Measurements from ENCODE around the gene SHC1.

DNA sequence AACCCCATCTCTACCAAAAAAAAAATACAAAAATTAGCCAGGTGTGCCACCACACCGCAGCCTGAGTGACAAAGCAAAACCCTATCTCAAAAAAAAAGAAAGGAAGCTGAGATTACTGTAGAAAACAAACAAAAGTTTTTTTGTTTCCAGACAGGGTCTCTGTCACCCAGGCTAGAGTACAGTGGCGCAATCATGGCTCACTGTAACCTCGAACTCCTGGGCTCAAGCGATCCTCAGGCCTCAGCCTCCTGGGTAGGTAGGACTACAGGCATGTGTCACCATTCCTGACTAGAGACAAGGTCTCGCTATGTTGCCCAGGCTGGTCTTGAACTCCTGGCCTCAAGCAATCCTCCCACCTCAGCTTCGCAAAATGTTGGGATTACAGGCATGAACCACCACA is 6.2 kb downstream of the SHC1 start:
- TF ChIP-seq TAF1 (IDR thresholded peaks at IDR 0.05; ENCODE audit: borderline replicate concordance, low read depth, low read length) (no peak), POLR2AphosphoS5 (IDR thresholded peaks at IDR 0.05; ENCODE audit: low read depth, low read length) (no peak)
